ENCODE results near the gene MLKL. TPM values are rescaled to one million over a fixed set of nuclear protein-coding genes. Genes with fewer than 3 reads are reported as not detected.

MLKL gene
- total RNA-seq, 3 donors from 2014 or later: 13.3 to 22.6 (median 14.9) TPM

DNA sequence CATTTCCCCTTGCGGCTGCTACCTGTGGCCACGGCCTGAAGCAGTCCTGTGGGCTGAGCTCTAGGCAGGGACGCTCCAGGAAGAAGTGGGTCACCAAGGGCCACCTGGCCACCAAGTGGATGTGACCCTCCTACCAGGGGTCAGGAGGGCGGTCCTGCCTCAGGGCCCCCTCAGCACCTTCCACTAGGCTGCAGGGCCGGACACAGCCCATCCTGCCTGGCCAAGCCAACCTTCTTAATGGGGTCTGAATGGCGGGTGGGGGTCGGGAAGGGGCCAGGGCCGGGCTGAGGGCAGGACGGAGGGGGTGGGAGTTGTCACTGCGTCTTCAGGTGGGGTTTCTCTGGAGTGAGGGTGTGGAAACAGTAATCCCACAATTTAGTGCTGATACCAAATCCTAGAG lies 13.2 kb upstream of the MLKL start:
- Histone ChIP-seq H3K9me3 (no peaks in the 10 kb centered on the region), H3K4me3 (no peak overlapping the region), H3K36me3 (no peaks in the 10 kb centered on the region), H3K4me1 (no peaks in the 10 kb centered on the region), H3K27me3 (no peaks in the 10 kb centered on the region), H3K27ac (no peak overlapping the region)
- intact Hi-C loops (cut with DNase I; ENCODE audit: low total_unique reads): no loop called here
- no peak for DNase-seq (ENCODE audit: low spot score in 2 of 2)
- TF ChIP-seq POLR2A (IDR thresholded peaks at IDR 0.05) (no peak), POLR2AphosphoS5 (IDR thresholded peaks at IDR 0.05) (no peak)
- TF ChIP-seq, protein P1, sequence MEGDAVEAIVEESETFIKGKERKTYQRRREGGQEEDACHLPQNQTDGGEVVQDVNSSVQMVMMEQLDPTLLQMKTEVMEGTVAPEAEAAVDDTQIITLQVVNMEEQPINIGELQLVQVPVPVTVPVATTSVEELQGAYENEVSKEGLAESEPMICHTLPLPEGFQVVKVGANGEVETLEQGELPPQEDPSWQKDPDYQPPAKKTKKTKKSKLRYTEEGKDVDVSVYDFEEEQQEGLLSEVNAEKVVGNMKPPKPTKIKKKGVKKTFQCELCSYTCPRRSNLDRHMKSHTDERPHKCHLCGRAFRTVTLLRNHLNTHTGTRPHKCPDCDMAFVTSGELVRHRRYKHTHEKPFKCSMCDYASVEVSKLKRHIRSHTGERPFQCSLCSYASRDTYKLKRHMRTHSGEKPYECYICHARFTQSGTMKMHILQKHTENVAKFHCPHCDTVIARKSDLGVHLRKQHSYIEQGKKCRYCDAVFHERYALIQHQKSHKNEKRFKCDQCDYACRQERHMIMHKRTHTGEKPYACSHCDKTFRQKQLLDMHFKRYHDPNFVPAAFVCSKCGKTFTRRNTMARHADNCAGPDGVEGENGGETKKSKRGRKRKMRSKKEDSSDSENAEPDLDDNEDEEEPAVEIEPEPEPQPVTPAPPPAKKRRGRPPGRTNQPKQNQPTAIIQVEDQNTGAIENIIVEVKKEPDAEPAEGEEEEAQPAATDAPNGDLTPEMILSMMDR (IDR thresholded peaks at IDR 0.05): no peak

DNA sequence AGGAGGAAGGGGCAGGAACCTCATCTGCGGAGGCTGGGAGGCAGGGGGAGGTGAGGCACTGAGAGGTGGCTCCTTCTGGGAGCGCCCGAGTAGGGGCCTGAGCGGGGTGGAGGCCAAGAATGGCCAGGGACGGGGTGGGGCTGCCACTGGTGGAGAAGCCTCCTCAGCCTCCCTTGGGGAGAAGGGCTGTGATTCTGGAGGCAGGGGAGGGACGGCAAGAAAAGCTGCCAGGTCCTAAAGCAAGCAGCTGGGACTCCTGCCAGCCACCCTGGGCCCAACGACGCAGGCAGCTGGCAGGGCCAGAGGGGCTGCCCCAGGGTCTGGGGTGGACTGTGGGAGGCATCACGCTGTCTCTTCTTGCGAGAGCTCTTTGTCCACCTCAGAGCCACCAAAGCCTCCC lies 12.7 kb upstream of the MLKL start:
- Histone ChIP-seq H3K27ac (no peak overlapping the region), H3K36me3 (no peaks in the 10 kb centered on the region), H3K4me1 (no peaks in the 10 kb centered on the region), H3K9me3 (no peaks in the 10 kb centered on the region), H3K4me3 (no peak overlapping the region), H3K27me3 (no peaks in the 10 kb centered on the region)
- no peak for TF ChIP-seq POLR2A (IDR thresholded peaks at IDR 0.05)
- TF ChIP-seq POLR2AphosphoS5 (IDR thresholded peaks at IDR 0.05): no peak
- TF ChIP-seq, protein P1 (IDR thresholded peaks at IDR 0.05): no peak
- intact Hi-C loops (cut with DNase I; ENCODE audit: low total_unique reads): no loop called here
- no peak for DNase-seq (ENCODE audit: low spot score in 2 of 2)

DNA sequence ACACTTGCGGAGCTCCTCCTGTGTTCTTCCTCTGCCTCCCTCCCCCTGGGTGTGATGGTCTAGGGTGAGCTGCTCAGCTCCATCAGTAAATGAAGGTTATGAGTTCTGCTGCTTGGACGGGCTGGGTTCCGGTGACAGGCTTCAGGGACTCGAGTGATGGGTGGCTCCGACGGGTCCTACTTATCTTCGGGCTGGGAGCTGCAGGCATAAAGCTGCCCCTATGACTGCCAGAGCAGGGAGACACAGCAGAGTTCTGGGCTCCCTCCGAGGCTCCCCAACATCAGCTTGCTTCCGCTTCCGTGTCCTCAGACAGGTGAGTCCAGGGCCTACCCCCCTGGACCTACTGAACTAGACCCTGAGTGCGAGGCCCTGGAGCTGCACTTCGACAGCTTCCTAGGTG lies 11.3 kb upstream of the MLKL start:
- Histone ChIP-seq H3K27ac (no peak overlapping the region), H3K4me3 (no peak overlapping the region), H3K36me3 (no peaks in the 10 kb centered on the region), H3K27me3 (no peaks in the 10 kb centered on the region), H3K9me3 (no peaks in the 10 kb centered on the region), H3K4me1 (no peaks in the 10 kb centered on the region)
- DNase-seq (ENCODE audit: low spot score in 2 of 2): no peak
- TF ChIP-seq POLR2AphosphoS5 (IDR thresholded peaks at IDR 0.05) (no peak), POLR2A (IDR thresholded peaks at IDR 0.05) (no peak)
- TF ChIP-seq, protein P1 (IDR thresholded peaks at IDR 0.05): no peak
- intact Hi-C loops (cut with DNase I; ENCODE audit: low total_unique reads): no loop called here

DNA sequence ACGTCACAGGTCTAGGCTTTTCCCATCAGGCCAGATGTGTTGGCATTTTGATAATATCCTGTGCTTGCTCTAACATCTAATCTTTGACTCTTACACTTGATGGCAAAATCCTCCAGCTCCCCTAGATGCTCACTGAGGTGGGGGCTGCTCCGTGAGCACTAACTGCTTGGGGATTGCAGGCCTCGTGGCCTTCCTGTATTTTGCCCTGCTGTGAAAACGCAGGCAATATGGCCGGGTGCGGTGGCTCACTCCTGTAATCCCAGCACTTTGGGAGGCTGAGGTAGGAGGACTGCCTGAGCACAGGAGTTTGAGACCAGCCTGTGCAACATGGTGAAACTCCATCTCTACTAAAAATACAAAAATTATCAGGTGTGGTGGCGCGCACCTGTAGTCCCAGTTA lies 9.7 kb upstream of the MLKL start:
- intact Hi-C loops (cut with DNase I; ENCODE audit: low total_unique reads): no loop called here
- TF ChIP-seq POLR2A (IDR thresholded peaks at IDR 0.05) (no peak), POLR2AphosphoS5 (IDR thresholded peaks at IDR 0.05) (no peak)
- TF ChIP-seq, protein P1 (IDR thresholded peaks at IDR 0.05): no peak
- DNase-seq (ENCODE audit: low spot score in 2 of 2): no peak

DNA sequence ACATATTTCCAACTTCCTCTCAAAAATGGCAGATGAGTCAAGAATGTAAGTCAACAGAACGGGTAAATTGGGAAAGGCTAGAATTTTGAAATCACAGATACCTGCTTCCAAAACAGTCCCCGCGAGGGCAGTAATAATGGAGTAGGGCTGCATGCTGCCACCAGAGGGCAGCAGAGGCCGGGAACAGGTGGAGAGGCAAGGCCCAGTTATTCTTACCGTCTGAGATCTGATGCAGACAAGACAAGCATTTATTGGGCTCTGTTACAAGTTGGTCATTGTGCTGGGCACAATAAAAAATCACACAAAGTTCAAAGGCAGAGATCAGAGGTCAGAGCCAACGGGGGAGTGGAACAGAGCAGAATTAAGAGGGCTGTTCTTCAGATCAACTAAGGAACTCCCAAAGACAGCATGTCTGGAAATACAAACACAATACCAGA lies 8.8 kb upstream of the MLKL start:
- Histone ChIP-seq H3K4me3 (no peak overlapping the region), H3K36me3 (no peaks in the 10 kb centered on the region), H3K27ac (no peak overlapping the region), H3K4me1 (no peaks in the 10 kb centered on the region), H3K9me3 (no peaks in the 10 kb centered on the region), H3K27me3 (no peaks in the 10 kb centered on the region)
- DNase-seq (ENCODE audit: low spot score in 2 of 2): peak; percentile 69 to 76
- TF ChIP-seq, protein P1 (IDR thresholded peaks at IDR 0.05): peak; percentile 93 to 95 (median 94)
- TF ChIP-seq POLR2A (IDR thresholded peaks at IDR 0.05) (no peak), POLR2AphosphoS5 (IDR thresholded peaks at IDR 0.05) (peak in 1 of 3 donors; percentile 23)
- intact Hi-C loops (cut with DNase I; ENCODE audit: low total_unique reads): no loop called here

More for the DNA sequence above, 9.7 kb upstream of the MLKL start:
- Histone ChIP-seq H3K27me3 (no peaks in the 10 kb centered on the region), H3K36me3 (no peaks in the 10 kb centered on the region), H3K27ac (no peak overlapping the region), H3K4me1 (no peaks in the 10 kb centered on the region), H3K9me3 (no peaks in the 10 kb centered on the region), H3K4me3 (no peak overlapping the region)

Measured in breast epithelium (tissue), 4 donors.